ENCODE data around the gene OPCML. TPM values are rescaled to one million over a fixed set of nuclear protein-coding genes. Genes with fewer than 3 reads are reported as not detected.
A peak's percentile ranks its signal among the peaks of the same experiment; 100 is the strongest.

OPCML gene
- total RNA-seq, 1 experiment from 2014 or later: not detected

DNA sequence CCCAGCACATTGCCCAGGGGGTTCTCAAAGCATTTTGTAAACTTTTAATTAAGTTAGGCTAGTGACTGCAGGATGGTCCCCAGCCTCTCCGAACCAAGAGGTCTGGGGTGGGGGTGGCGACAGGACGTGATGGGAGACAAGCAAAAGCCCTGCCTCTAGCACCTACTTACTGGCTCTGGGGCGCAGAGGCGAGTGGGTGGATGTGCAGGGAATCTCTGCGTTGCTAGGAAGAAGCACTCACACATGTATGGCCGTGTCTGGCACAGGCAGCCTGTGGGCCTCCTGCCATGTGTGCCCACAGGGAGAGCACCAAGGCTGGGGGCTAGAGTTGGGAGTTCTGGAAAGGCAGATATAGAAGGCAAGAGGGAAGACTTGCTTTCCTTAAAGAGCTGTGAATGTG lies 6.3 kb downstream of the OPCML start:
- H2AFZ ChIP-seq: no peak overlapping the region
- H3F3A ChIP-seq (ENCODE audit: insufficient read depth, low read depth): no peaks in the 10 kb centered on the region
- no peaks in the 10 kb centered on the region for H3K79me2 ChIP-seq (ENCODE audit: low read depth)
- H3K9me2 ChIP-seq (ENCODE audit: insufficient read depth): no peaks in the 10 kb centered on the region
- POLR2A ChIA-PET (ENCODE audit: unreplicated experiment): no interaction called here
- no peak overlapping the region for H3K4me3 ChIP-seq
- intact Hi-C loops (cut with micrococcal nuclease; ENCODE audit: unreplicated experiment): no loop called here
- no peaks in the 10 kb centered on the region for H3K4me1 ChIP-seq (replicated peaks; ENCODE audit: insufficient read depth)
- no peaks in the 10 kb centered on the region for H4K20me1 ChIP-seq (ENCODE audit: insufficient read depth)
- no peak overlapping the region for H3K27ac ChIP-seq
- no peak overlapping the region for H3K4me2 ChIP-seq
- TF ChIP-seq, protein P1, sequence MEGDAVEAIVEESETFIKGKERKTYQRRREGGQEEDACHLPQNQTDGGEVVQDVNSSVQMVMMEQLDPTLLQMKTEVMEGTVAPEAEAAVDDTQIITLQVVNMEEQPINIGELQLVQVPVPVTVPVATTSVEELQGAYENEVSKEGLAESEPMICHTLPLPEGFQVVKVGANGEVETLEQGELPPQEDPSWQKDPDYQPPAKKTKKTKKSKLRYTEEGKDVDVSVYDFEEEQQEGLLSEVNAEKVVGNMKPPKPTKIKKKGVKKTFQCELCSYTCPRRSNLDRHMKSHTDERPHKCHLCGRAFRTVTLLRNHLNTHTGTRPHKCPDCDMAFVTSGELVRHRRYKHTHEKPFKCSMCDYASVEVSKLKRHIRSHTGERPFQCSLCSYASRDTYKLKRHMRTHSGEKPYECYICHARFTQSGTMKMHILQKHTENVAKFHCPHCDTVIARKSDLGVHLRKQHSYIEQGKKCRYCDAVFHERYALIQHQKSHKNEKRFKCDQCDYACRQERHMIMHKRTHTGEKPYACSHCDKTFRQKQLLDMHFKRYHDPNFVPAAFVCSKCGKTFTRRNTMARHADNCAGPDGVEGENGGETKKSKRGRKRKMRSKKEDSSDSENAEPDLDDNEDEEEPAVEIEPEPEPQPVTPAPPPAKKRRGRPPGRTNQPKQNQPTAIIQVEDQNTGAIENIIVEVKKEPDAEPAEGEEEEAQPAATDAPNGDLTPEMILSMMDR (conservative IDR thresholded peaks at IDR 0.05): no peak
- TF ChIP-seq EZH2 (IDR thresholded peaks at IDR 0.05; ENCODE audit: low read depth): no peak
- no TSS peak for BruUV-seq (replicated peaks)
- H3K27me3 ChIP-seq (ENCODE audit: insufficient read depth, low read depth): peaks cover 53% of the 10 kb centered on the region
- H3K9me3 ChIP-seq (ENCODE audit: insufficient read depth, low read depth): no peaks in the 10 kb centered on the region
- CTCF ChIA-PET: no interaction called here
- no peaks in the 10 kb centered on the region for H3K36me3 ChIP-seq (ENCODE audit: low read depth)
- DNase-seq: peak in 1 of 2 experiments; percentile 4

DNA sequence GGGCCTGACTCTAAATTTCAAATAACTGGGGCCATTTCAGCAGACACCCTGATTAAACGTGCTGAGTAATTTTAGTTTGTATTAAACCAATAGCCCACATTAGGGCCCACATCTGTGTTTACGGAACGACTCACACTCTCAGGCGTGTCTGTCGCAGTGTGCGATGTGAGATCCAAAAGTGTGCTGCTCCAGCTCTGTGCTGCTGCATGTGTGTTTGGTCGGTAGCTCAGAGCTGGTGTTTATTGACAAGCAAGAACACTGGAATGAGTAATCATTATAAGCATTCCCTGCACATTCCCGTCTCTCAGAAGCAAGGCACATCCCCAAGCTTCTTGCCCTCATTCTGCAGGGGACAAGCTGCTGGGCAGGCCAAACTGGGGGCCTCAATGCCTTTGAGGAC lies 7.8 kb downstream of the OPCML start:
- BruUV-seq (replicated peaks): no TSS peak
- no peak overlapping the region for H3K4me3 ChIP-seq
- H3K9me3 ChIP-seq (ENCODE audit: insufficient read depth, low read depth): no peaks in the 10 kb centered on the region
- intact Hi-C loops (cut with micrococcal nuclease; ENCODE audit: unreplicated experiment): no loop called here
- H3K27me3 ChIP-seq (ENCODE audit: insufficient read depth, low read depth): peaks cover 38% of the 10 kb centered on the region
- H3K36me3 ChIP-seq (ENCODE audit: low read depth): no peaks in the 10 kb centered on the region
- no peaks in the 10 kb centered on the region for H3K79me2 ChIP-seq (ENCODE audit: low read depth)
- H3K4me1 ChIP-seq (replicated peaks; ENCODE audit: insufficient read depth): no peaks in the 10 kb centered on the region
- POLR2A ChIA-PET (ENCODE audit: unreplicated experiment): no interaction called here
- no peaks in the 10 kb centered on the region for H4K20me1 ChIP-seq (ENCODE audit: insufficient read depth)
- H3K27ac ChIP-seq: no peak overlapping the region
- CTCF ChIA-PET: no interaction called here
- H3K9me2 ChIP-seq (ENCODE audit: insufficient read depth): no peaks in the 10 kb centered on the region
- H2AFZ ChIP-seq: no peak overlapping the region
- no peak overlapping the region for H3K4me2 ChIP-seq
- peak in 1 of 2 experiments; percentile 19 for DNase-seq
- no peak for TF ChIP-seq EZH2 (IDR thresholded peaks at IDR 0.05; ENCODE audit: low read depth)
- TF ChIP-seq, protein P1 (conservative IDR thresholded peaks at IDR 0.05): no peak
- H3F3A ChIP-seq (ENCODE audit: insufficient read depth, low read depth): no peaks in the 10 kb centered on the region

DNA sequence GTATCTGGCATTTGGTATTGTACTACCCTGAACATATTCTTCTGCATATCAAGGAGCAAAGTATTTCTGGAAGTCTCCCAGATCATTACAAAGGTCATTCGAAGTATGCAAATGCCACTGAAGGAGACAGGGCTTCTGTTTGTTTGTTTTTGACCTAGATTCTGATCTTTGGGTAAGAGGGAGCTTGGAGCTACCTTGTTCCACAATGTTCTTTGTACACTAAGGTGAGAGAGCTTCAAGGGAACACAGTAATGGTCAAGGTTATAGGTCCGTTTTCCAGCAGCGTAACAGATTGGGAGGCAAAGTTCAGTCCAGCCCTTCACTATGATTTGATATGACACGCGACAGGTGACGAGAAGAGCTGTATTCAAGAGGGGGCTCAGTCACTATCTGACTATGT lies 10.0 kb downstream of the OPCML start:
- peak in 1 of 2 experiments; percentile 19 for DNase-seq
- Histone ChIP-seq H4K20me1 (ENCODE audit: insufficient read depth) (no peaks in the 10 kb centered on the region), H3K36me3 (ENCODE audit: low read depth) (no peaks in the 10 kb centered on the region), H3K4me3 (no peak overlapping the region), H3K4me1 (replicated peaks; ENCODE audit: insufficient read depth) (no peaks in the 10 kb centered on the region), H3K27me3 (ENCODE audit: insufficient read depth, low read depth) (peaks cover 22% of the 10 kb centered on the region), H3F3A (ENCODE audit: insufficient read depth, low read depth) (no peaks in the 10 kb centered on the region), H3K9me3 (ENCODE audit: insufficient read depth, low read depth) (no peaks in the 10 kb centered on the region), H3K79me2 (ENCODE audit: low read depth) (no peaks in the 10 kb centered on the region), H3K27ac (no peak overlapping the region), H2AFZ (no peak overlapping the region), H3K4me2 (no peak overlapping the region), H3K9me2 (ENCODE audit: insufficient read depth) (no peaks in the 10 kb centered on the region)
- ChIA-PET POLR2A (ENCODE audit: unreplicated experiment) (no interaction called here), CTCF (no interaction called here)
- BruUV-seq (replicated peaks): no TSS peak
- intact Hi-C loops (cut with micrococcal nuclease; ENCODE audit: unreplicated experiment): no loop called here
- no peak for TF ChIP-seq EZH2 (IDR thresholded peaks at IDR 0.05; ENCODE audit: low read depth)
- TF ChIP-seq, protein P1 (conservative IDR thresholded peaks at IDR 0.05): no peak

Measured in PC-9 (cell line).